PC-3 (cell line): ENCODE measurements around the gene FHL2. TPM values are rescaled to one million over a fixed set of nuclear protein-coding genes. Genes with fewer than 3 reads are reported as not detected.

Experiments
- ATAC-seq: fragments of 200-7000 bp; cut with Tn5 transposase; 2 replicates; pipeline ENCODE4 v1.9.1; 2020; ENCODE audit warnings: mild to moderate bottlenecking, moderate library complexity
- BruUV-seq: library from RNA; stranded (reverse); fragments of 400-500 nt; replicated peaks from 2 replicates; lab custom pipeline; 2021; lab: Mats Ljungman, UMichigan
- CTCF ChIA-PET: fragments of 300-600 bp; sonication (Branson Sonifier 250); formaldehyde crosslinking; loops from one replicate; lab custom pipeline; 2022; ENCODE audit warnings: antibody characterized with exemption; lab: Charles Lee
- POLR2A ChIA-PET: fragments of 300-600 bp; sonication (Branson Sonifier 250); formaldehyde crosslinking; loops from one replicate; lab custom pipeline; 2022; ENCODE audit warnings: antibody characterized with exemption; ENCODE audit not compliant: unreplicated experiment; lab: Charles Lee
- DNase-seq: peaks from one replicate; pipeline ENCODE4 v3.0.0-alpha.2; 2015
- H2AFZ ChIP-seq: fragments of 300-600 bp; sonication (generic); 2 replicates; pipeline ENCODE4 v1.6.0; 2016; ENCODE audit warnings: antibody characterized with exemption, low read length
- H3F3A ChIP-seq: fragments of 300-600 bp; sonication (generic); one replicate; pipeline ENCODE4 v1.6.0; 2017; ENCODE audit warnings: antibody characterized with exemption, low read length, control low read depth, mild to moderate bottlenecking; ENCODE audit not compliant: unreplicated experiment
- H3K27ac ChIP-seq: fragments of 300-600 bp; sonication (generic); 2 replicates; pipeline ENCODE4 v1.5.1; 2016; ENCODE audit warnings: mild to moderate bottlenecking, low read length
- H3K27me3 ChIP-seq: fragments of 300-600 bp; sonication (generic); 2 replicates; pipeline ENCODE4 v1.6.1; 2016; ENCODE audit warnings: low read length, mixed read lengths
- H3K36me3 ChIP-seq: fragments of 300-600 bp; sonication (generic); 2 replicates; pipeline ENCODE4 v1.6.1; 2016; ENCODE audit warnings: low read depth, mixed run types, low read length, mixed read lengths
- H3K4me1 ChIP-seq: fragments of 300-600 bp; sonication (generic); 2 replicates; pipeline ENCODE4 v1.5.1; 2016; ENCODE audit warnings: low read length; ENCODE audit not compliant: insufficient read depth
- H3K4me2 ChIP-seq: fragments of 300-600 bp; sonication (generic); 2 replicates; pipeline ENCODE4 v1.6.0; 2016; ENCODE audit warnings: low read length
- H3K4me3 ChIP-seq: fragments of 300-600 bp; sonication (generic); 2 replicates; pipeline ENCODE4 v1.5.1; 2016; ENCODE audit warnings: mild to moderate bottlenecking, low read length, mixed read lengths
- H3K79me2 ChIP-seq: fragments of 300-600 bp; sonication (generic); 2 replicates; pipeline ENCODE4 v1.6.1; 2017; ENCODE audit warnings: low read length, mixed read lengths
- H3K9ac ChIP-seq: fragments of 300-600 bp; sonication (generic); 2 replicates; pipeline ENCODE4 v1.6.0; 2016; ENCODE audit warnings: mild to moderate bottlenecking, low read length
- H3K9me2 ChIP-seq: fragments of 300-600 bp; sonication (generic); replicated peaks from 2 replicates; pipeline ENCODE4 v1.6.1; 2016; ENCODE audit warnings: mixed run types, low read length, mixed read lengths
- H3K9me3 ChIP-seq: fragments of 300-600 bp; sonication (generic); 2 replicates; pipeline ENCODE4 v1.6.1; 2016; ENCODE audit warnings: low read length, mixed read lengths
- H4K20me1 ChIP-seq: fragments of 300-600 bp; sonication (generic); 2 replicates; pipeline ENCODE4 v1.6.1; 2016; ENCODE audit warnings: low read length, mixed read lengths
- EZH2 ChIP-seq: fragments of 300-600 bp; sonication (generic); IDR thresholded peaks from one replicate; pipeline ENCODE4 v1.6.1; 2017; ENCODE audit warnings: antibody characterized with exemption, mild to moderate bottlenecking, low read length; ENCODE audit not compliant: unreplicated experiment
- EZH2phosphoT487 ChIP-seq: fragments of 300-600 bp; sonication (generic); IDR thresholded peaks from 2 replicates; pipeline ENCODE4 v1.6.1; 2018; ENCODE audit warnings: mild to moderate bottlenecking, antibody characterized with exemption, low read length, borderline replicate concordance
- intact Hi-C: fragments of 100-400 bp; cut with micrococcal nuclease; formaldehyde crosslinking; loops from 2 replicates; pipeline ENCODE4 v1.9.0; 2023
- total RNA-seq: library from RNA; depleted of rRNA; stranded (reverse); fragments of >200 nt; gene quantifications from 2 replicates; pipeline ENCODE4 v1.2.3, GENCODE V29; 2014
- TF ChIP-seq, protein P1 (sequence below): fragments of 300-600 bp; sonication (generic); conservative IDR thresholded peaks from 2 replicates; pipeline ENCODE4 v1.5.1; 2017; ENCODE audit warnings: antibody characterized with exemption, low read depth, mild to moderate bottlenecking, low read length

FHL2 gene
- total RNA-seq, 1 experiment from 2014 or later = 118 TPM

DNA sequence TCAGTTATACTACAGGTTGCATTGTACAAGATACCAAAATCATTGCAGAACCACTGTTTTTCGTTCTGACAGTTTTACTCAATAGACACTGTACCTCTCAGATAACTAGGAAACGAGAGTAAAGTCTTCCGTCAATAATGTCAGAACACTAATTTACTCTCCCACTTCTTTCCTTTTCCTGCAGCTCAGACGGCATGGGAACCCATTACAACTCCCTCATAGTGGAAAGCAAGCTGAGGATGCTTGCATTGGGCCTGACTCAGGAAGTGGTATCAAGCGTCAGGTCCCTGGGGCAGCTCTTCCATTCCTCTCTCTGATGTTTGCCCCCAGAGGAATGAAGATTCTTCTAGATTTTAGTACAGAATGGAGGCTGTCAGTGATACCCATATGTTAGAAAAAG lies 23.9 kb upstream of the FHL2 start:
- ATAC-seq (no peak), DNase-seq (no peak)
- 0 out of 2 replicates have a peak, but pooled peaks cover 3% of the 10 kb centered on the region for H3K9me3 ChIP-seq
- H3K27ac ChIP-seq = no peak overlapping the region
- CTCF ChIA-PET = no interaction called here
- POLR2A ChIA-PET = interaction anchor here (0.6 kb wide), 1 partner anchor 28 kb away, joined by 3 read pairs; no protein-coding TSS in a partner anchor
- H3K36me3 ChIP-seq = no peaks in the 10 kb centered on the region
- H3K27me3 ChIP-seq = no peaks in the 10 kb centered on the region
- TF ChIP-seq, protein P1, sequence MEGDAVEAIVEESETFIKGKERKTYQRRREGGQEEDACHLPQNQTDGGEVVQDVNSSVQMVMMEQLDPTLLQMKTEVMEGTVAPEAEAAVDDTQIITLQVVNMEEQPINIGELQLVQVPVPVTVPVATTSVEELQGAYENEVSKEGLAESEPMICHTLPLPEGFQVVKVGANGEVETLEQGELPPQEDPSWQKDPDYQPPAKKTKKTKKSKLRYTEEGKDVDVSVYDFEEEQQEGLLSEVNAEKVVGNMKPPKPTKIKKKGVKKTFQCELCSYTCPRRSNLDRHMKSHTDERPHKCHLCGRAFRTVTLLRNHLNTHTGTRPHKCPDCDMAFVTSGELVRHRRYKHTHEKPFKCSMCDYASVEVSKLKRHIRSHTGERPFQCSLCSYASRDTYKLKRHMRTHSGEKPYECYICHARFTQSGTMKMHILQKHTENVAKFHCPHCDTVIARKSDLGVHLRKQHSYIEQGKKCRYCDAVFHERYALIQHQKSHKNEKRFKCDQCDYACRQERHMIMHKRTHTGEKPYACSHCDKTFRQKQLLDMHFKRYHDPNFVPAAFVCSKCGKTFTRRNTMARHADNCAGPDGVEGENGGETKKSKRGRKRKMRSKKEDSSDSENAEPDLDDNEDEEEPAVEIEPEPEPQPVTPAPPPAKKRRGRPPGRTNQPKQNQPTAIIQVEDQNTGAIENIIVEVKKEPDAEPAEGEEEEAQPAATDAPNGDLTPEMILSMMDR = no peak
- TF ChIP-seq EZH2 (no peak), EZH2phosphoT487 (no peak)
- peaks cover 5% of the 10 kb centered on the region for H3K4me1 ChIP-seq
- H4K20me1 ChIP-seq = no peaks in the 10 kb centered on the region
- no TSS peak for BruUV-seq
- no peaks in the 10 kb centered on the region for H3F3A ChIP-seq
- no peak overlapping the region for H3K9ac ChIP-seq
- no peak overlapping the region for H3K4me2 ChIP-seq
- no peak overlapping the region for H3K4me3 ChIP-seq
- no peaks in the 10 kb centered on the region for H3K9me2 ChIP-seq
- no peak overlapping the region for H2AFZ ChIP-seq
- intact Hi-C loops = no loop called here
- no peaks in the 10 kb centered on the region for H3K79me2 ChIP-seq

DNA sequence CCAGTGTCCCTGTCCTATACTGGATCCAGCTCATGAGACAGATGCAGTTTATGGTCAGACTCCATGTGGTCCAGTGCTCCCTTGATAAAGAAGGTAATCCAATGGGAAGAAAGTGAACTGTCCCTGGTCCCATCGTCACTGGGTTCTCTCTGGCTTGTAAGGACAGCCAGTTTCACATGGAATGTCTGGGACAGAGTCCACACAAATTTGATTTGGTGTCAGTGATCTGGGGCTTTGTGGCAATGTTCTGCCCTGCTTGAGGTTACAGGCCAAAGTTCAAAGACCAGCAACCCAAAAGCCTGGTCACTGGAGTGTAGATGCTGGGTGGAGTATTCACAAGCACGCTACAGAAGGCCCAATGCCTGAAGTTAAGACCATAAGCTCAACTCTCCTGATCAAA lies 22.2 kb upstream of the FHL2 start:
- ChIA-PET POLR2A (no interaction called here), CTCF (no interaction called here)
- no peak overlapping the region for H3K4me3 ChIP-seq
- no peak for DNase-seq
- 0 out of 2 replicates have a peak, but pooled peaks cover 3% of the 10 kb centered on the region for H3K9me3 ChIP-seq
- H3K36me3 ChIP-seq = no peaks in the 10 kb centered on the region
- no peaks in the 10 kb centered on the region for H4K20me1 ChIP-seq
- no peak overlapping the region for H3K4me2 ChIP-seq
- no peaks in the 10 kb centered on the region for H3K9me2 ChIP-seq
- intact Hi-C loops = no loop called here
- no peaks in the 10 kb centered on the region for H3K79me2 ChIP-seq
- peaks cover 12% of the 10 kb centered on the region for H3K4me1 ChIP-seq
- no peak overlapping the region for H3K9ac ChIP-seq
- no TSS peak for BruUV-seq
- no peaks in the 10 kb centered on the region for H3F3A ChIP-seq
- no peaks in the 10 kb centered on the region for H3K27me3 ChIP-seq
- no peak for ATAC-seq
- no peak overlapping the region for H3K27ac ChIP-seq
- TF ChIP-seq EZH2 = no peak
- no peak for TF ChIP-seq EZH2phosphoT487
- TF ChIP-seq, protein P1 = no peak
- H2AFZ ChIP-seq = no peak overlapping the region

DNA sequence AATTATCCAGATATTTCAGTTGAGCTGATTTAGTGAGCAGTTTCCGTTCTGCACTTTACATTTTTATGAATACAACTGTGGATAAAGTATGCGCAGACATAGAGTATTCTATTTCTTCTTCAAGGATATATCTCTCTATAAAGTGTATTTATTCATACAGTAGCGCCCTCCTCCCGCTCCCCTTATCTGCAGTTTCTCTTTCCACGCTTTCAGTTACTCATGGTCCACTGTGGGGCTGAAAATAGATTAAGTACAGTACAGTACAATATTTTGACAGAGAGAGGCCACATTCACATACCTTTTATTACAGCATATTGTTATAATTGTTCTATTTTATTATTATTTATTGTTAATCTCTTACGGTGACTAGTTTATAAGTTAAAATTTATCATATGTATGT lies 19.7 kb upstream of the FHL2 start:
- H3K4me3 ChIP-seq = no peak overlapping the region
- TF ChIP-seq EZH2phosphoT487 (no peak), EZH2 (no peak)
- TF ChIP-seq, protein P1 = no peak
- H3F3A ChIP-seq = no peaks in the 10 kb centered on the region
- peaks cover 12% of the 10 kb centered on the region for H3K4me1 ChIP-seq
- no peaks in the 10 kb centered on the region for H3K27me3 ChIP-seq
- POLR2A ChIA-PET = no interaction called here
- H3K4me2 ChIP-seq = no peak overlapping the region
- DNase-seq (no peak), ATAC-seq (no peak)
- H4K20me1 ChIP-seq = no peaks in the 10 kb centered on the region
- no TSS peak for BruUV-seq
- CTCF ChIA-PET = no interaction called here
- intact Hi-C loops = no loop called here
- no peak overlapping the region for H3K9ac ChIP-seq
- no peak overlapping the region for H3K27ac ChIP-seq
- H3K36me3 ChIP-seq = no peaks in the 10 kb centered on the region
- H3K79me2 ChIP-seq = no peaks in the 10 kb centered on the region
- H3K9me3 ChIP-seq = 0 out of 2 replicates have a peak, but pooled peaks cover 3% of the 10 kb centered on the region
- H3K9me2 ChIP-seq = no peaks in the 10 kb centered on the region
- H2AFZ ChIP-seq = no peak overlapping the region
